ENCODE data around the gene PROC. TPM values are rescaled to one million over a fixed set of nuclear protein-coding genes. Genes with fewer than 3 reads are reported as not detected.
A peak's percentile ranks its signal among the peaks of the same experiment; 100 is the strongest.

Gene PROC
- total and polyA plus RNA-seq, 2 of the 8 experiments (the other 6 are each of a cell fraction or from before 2014, with no cell fraction given) = 1.5 to 1.6 TPM

DNA sequence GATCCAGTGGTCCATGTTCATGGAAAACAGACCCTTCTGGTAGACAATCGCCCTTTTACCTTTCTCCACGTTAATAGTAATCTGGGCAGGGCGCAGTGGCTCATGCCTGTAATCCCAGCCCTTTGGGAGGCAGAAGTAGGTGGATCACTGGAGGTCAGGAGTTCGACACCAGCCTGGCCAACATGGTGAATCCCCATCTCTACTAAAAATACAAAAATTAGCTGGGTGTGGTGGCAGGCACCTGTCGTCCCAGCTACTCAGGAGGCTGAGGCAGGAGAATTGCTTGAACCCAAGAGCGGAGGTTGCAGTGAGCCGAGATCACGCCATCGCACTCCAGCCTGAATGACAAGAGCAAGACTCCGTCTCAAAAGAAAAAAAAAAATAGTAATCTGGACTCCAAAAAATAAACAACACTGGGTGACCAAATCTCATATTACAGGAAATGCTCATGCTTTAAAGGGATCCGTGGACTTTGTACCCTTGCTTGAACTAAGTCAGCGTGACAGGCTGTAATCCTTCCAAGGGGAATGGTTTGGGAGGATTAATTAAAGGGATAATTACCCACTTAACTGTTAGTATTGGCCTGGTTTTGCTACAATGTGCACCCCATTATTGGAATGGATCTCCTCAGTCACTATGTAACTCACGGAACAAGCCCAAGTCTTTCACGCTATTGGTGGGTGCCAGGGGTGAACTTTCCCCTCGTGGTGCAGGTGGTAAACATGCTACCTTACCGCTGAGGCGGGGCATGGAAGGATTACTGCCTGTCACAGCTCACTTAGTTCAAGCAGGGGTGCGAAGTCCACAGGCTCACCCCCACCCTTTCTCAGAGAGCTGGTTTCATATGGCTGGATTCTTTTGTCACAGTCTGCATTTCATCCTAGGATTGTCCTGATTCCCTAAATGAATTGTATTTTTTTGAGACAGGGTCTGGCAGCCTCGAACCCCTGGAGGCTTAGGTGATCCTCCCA is 36.7 kb downstream of the PROC start:
- H2BK15ac ChIP-seq (ENCODE audit: low read length) = peak overlapping the region; percentile 20; the same call in 1 of the 2 replicates
- no peaks in the 10 kb centered on the region for H3K36me3 ChIP-seq (ENCODE audit: control insufficient read depth in 2 of 4, insufficient read depth in 4 of 4, low read length in 3 of 4)
- POLR2A ChIA-PET (ENCODE audit: partially characterized antibody) = interaction anchor here (0.5 to 1.8 kb wide), 9 partner anchors 13 to 161 kb away, joined by 3 to 5 read pairs (median 4); partner anchors contain the start of genes ERCC3 and IWS1
- no peaks in the 10 kb centered on the region for H4K20me1 ChIP-seq (replicated peaks in 1 of 2; ENCODE audit: control insufficient read depth in 1 of 2, insufficient read depth in 2 of 2, low read length in 2 of 2)
- peak overlapping the region; percentile 93; the same call in 1 of the 2 replicates for H2AK5ac ChIP-seq (ENCODE audit: low read depth, low read length)
- DNase-seq (ENCODE audit: low read depth in 1 of 2, low spot score in 2 of 2) = no peak
- H3K56ac ChIP-seq (replicated peaks; ENCODE audit: insufficient read length, low read depth, low read length) = no peak overlapping the region
- 91% methylated on average over 19 of the region's 19 CpGs; no CpG with 5 or more reads in 1 of the 2 experiments for WGBS, 2 experiments (ENCODE audit: extremely low coverage in 1 of 2, insufficient coverage in 1 of 2, insufficient read length in 1 of 2, insufficient replicate concordance in 2 of 2, low coverage in 1 of 2, low lambda C conversion rate in 2 of 2, missing lambda C conversion rate in 1 of 2)
- 0 out of 2 replicates have a peak overlapping the region, but pooled peaks have one; percentile 3 for H2BK5ac ChIP-seq (ENCODE audit: low read depth, low read length)
- H3K27ac ChIP-seq (ENCODE audit: low read depth, low read length) = no peak overlapping the region
- no peak for FAIRE-seq
- no peaks in the 10 kb centered on the region; the same call in 1 of the 2 replicates for H3K79me1 ChIP-seq (ENCODE audit: low read depth, low read length)
- no peaks in the 10 kb centered on the region for H3K9me3 ChIP-seq (ENCODE audit: insufficient read depth in 2 of 2, low read depth in 1 of 2, low read length in 1 of 2)
- peaks cover 5 to 15% (median 13%) of the 10 kb centered on the region in 4 experiments for H3K4me1 ChIP-seq (replicated peaks in 1 of 4; ENCODE audit: control insufficient read depth in 3 of 4, insufficient read depth in 4 of 4, low read length in 3 of 4)
- H3K23me2 ChIP-seq (ENCODE audit: low read depth, low read length) = peaks cover 2% of the 10 kb centered on the region; the same call in 1 of the 2 replicates
- no peak overlapping the region for H3K14ac ChIP-seq (ENCODE audit: insufficient read length)
- H3K18ac ChIP-seq (ENCODE audit: extremely low read depth, low read length) = no peak overlapping the region
- peak overlapping the region; percentile 15 for H3K4ac ChIP-seq (replicated peaks; ENCODE audit: insufficient read length, low read depth, low read length)
- no peak overlapping the region; a peak in 1 of 7 replicates for H3K9ac ChIP-seq (replicated peaks in 1 of 4; ENCODE audit: extremely low read depth in 1 of 4, low read depth in 3 of 4, low read length in 3 of 4)
- H2BK12ac ChIP-seq (ENCODE audit: low read depth, low read length) = peak overlapping the region; percentile 20; the same call in 1 of the 2 replicates
- peak overlapping the region in 1 of 2 experiments; percentile 75; a peak in 1 of 4 replicates for H3K4me2 ChIP-seq (ENCODE audit: insufficient read depth in 1 of 2, low read depth in 2 of 2, low read length in 2 of 2)
- no peak overlapping the region for H4K8ac ChIP-seq (ENCODE audit: extremely low read depth, insufficient read depth, low read length)
- H3K27me3 ChIP-seq (replicated peaks in 1 of 4; ENCODE audit: control insufficient read depth in 3 of 4, extremely low read depth in 1 of 4, insufficient read depth in 3 of 4, low read length in 3 of 4) = no peaks in the 10 kb centered on the region
- no peak overlapping the region for H3K4me3 ChIP-seq (ENCODE audit: extremely low read depth in 1 of 4, insufficient read depth in 2 of 4, low read depth in 3 of 4, low read length in 4 of 4)
- no peak overlapping the region for H2BK120ac ChIP-seq (replicated peaks; ENCODE audit: low read depth, low read length)
- no peak overlapping the region for H3K23ac ChIP-seq (ENCODE audit: insufficient read length)
- no peak for TF ChIP-seq ZNF274 (IDR thresholded peaks at IDR 0.05; ENCODE audit: borderline replicate concordance, extremely low read depth, low read length)
- CTCF ChIA-PET (ENCODE audit: partially characterized antibody) = interaction anchor here (0.6 to 6.2 kb wide), 25 partner anchors 7 to 258 kb away, joined by 3 to 60 read pairs (median 7); partner anchors contain the start of gene ERCC3
- no peaks in the 10 kb centered on the region for H3K79me2 ChIP-seq (ENCODE audit: control insufficient read depth in 1 of 2, insufficient read depth in 2 of 2, low read length in 2 of 2)
- no peak overlapping the region for H4K5ac ChIP-seq (ENCODE audit: insufficient read length, low read depth, low read length)
- H4K91ac ChIP-seq (replicated peaks; ENCODE audit: insufficient read length, low read length) = peak overlapping the region; percentile 56
- H2BK20ac ChIP-seq (ENCODE audit: low read length) = peak overlapping the region; percentile 38
- H2AFZ ChIP-seq (ENCODE audit: low read length) = no peak overlapping the region
